Activated B cell treated with CpG ODN at 0.5 μM for 24 hours (primary cell): ENCODE results near the gene IMPG1. TPM values are rescaled to one million over a fixed set of nuclear protein-coding genes. Genes with fewer than 3 reads are reported as not detected.
"Not testable (repeated sequence)": the region's sequence is repeated elsewhere in the genome, so short reads cannot be mapped to it uniquely, and the experiment has no call there.

Source experiments
- ATAC-seq: fragments of 200-7000 bp; cut with Tn5 transposase; one replicate; pipeline ENCODE4 v1.10.0; 2021; ENCODE audit warnings: low read depth, mild to moderate bottlenecking, moderate library complexity
- CTCF ChIA-PET: fragments of 350-600 bp; sonication (Branson Sonifier 250); formaldehyde crosslinking; loops from one replicate; lab custom pipeline; 2021; ENCODE audit warnings: antibody characterized with exemption; lab: Charles Lee
- POLR2A ChIA-PET: fragments of 350-600 bp; sonication (Branson Sonifier 250); formaldehyde crosslinking; loops from one replicate; lab custom pipeline; 2021; ENCODE audit warnings: antibody characterized with exemption; lab: Charles Lee
- DNase-seq: peaks from one replicate; pipeline ENCODE4 v3.0.0; 2022
- H3K27ac Mint-ChIP-seq: one replicate; pipeline ENCODE4 v1.8.0; 2020; ENCODE audit warnings: mixed read lengths
- H3K27me3 Mint-ChIP-seq: one replicate; pipeline ENCODE4 v1.8.0; 2021; ENCODE audit warnings: mixed read lengths
- H3K36me3 Mint-ChIP-seq: one replicate; pipeline ENCODE4 v1.8.0; 2021; ENCODE audit warnings: low read depth, mixed read lengths
- H3K4me1 Mint-ChIP-seq: one replicate; pipeline ENCODE4 v1.8.0; 2021; ENCODE audit warnings: mixed read lengths
- H3K4me3 Mint-ChIP-seq: one replicate; pipeline ENCODE4 v1.8.0; 2020; ENCODE audit warnings: mild to moderate bottlenecking, mixed read lengths
- H3K9me3 Mint-ChIP-seq: one replicate; pipeline ENCODE4 v1.8.0; 2020; ENCODE audit warnings: mixed read lengths
- intact Hi-C: fragments of 100-400 bp; cut with micrococcal nuclease; formaldehyde crosslinking; loops from one replicate; pipeline ENCODE4 v1.15.1; 2024
- total RNA-seq: library from RNA; stranded (reverse); gene quantifications from 2 replicates; pipeline ENCODE4 v1.2.3, GENCODE V29; 2022
- TF ChIP-seq, protein P1 (sequence below): fragments of 200-600 bp; IDR thresholded peaks from one replicate; pipeline ENCODE4 v1.8.0; 2022; ENCODE audit warnings: antibody characterized with exemption, mild to moderate bottlenecking

IMPG1 gene
- total RNA-seq, 1 donor from 2014 or later = not detected

GRCh38 chr6:75926293-75927168 lies 145.9 kb downstream of the IMPG1 start:
- ATAC-seq (no peak), DNase-seq (no peak)
- intact Hi-C loops = no loop called here
- Mint-ChIP-seq H3K4me1 (no peaks in the 10 kb centered on the region), H3K9me3 (no peaks in the 10 kb centered on the region), H3K27ac (no peak overlapping the region), H3K27me3 (peaks cover 3% of the 10 kb centered on the region), H3K4me3 (no peak overlapping the region), H3K36me3 (no peaks in the 10 kb centered on the region)
- ChIA-PET CTCF (no interaction called here), POLR2A (no interaction called here)
- TF ChIP-seq, protein P1, sequence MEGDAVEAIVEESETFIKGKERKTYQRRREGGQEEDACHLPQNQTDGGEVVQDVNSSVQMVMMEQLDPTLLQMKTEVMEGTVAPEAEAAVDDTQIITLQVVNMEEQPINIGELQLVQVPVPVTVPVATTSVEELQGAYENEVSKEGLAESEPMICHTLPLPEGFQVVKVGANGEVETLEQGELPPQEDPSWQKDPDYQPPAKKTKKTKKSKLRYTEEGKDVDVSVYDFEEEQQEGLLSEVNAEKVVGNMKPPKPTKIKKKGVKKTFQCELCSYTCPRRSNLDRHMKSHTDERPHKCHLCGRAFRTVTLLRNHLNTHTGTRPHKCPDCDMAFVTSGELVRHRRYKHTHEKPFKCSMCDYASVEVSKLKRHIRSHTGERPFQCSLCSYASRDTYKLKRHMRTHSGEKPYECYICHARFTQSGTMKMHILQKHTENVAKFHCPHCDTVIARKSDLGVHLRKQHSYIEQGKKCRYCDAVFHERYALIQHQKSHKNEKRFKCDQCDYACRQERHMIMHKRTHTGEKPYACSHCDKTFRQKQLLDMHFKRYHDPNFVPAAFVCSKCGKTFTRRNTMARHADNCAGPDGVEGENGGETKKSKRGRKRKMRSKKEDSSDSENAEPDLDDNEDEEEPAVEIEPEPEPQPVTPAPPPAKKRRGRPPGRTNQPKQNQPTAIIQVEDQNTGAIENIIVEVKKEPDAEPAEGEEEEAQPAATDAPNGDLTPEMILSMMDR = no peak

DNA sequence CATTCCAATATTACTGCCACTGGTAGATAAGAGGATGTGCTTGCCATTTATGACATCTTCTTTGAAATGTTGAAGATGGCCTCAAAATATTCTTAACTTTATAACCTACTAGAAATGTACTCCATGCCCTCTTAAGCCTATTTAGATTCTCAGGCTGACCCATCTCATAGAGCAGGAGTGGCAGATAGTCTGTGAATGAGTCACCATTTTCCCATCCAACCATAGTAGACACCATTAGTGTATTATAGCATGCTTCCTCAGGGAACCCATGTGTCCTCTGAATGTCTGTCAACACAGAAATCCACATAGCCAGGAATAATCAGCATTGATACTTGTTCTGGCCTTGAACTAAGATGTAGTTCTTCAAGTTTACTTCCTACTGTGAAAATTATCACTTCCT lies 150.2 kb downstream of the IMPG1 start:
- no peaks in the 10 kb centered on the region for H3K4me1 Mint-ChIP-seq
- CTCF ChIA-PET = no interaction called here
- H3K27me3 Mint-ChIP-seq = peaks cover 3% of the 10 kb centered on the region

GRCh38 chr6:75913040-75913439 lies 159.4 kb downstream of the IMPG1 start:
- ChIA-PET POLR2A (no interaction called here), CTCF (no interaction called here)
- H3K27me3 Mint-ChIP-seq = peaks cover 4% of the 10 kb centered on the region
- no peaks in the 10 kb centered on the region for H3K36me3 Mint-ChIP-seq
- DNase-seq (no peak), ATAC-seq (no peak)
- H3K4me3 Mint-ChIP-seq = no peak overlapping the region
- TF ChIP-seq, protein P1 = no peak
- no peaks in the 10 kb centered on the region for H3K4me1 Mint-ChIP-seq
- intact Hi-C loops = no loop called here
- no peaks in the 10 kb centered on the region for H3K9me3 Mint-ChIP-seq
- no peak overlapping the region for H3K27ac Mint-ChIP-seq

More for the DNA sequence above, 150.2 kb downstream of the IMPG1 start:
- Mint-ChIP-seq H3K36me3 (no peaks in the 10 kb centered on the region), H3K9me3 (no peaks in the 10 kb centered on the region), H3K4me3 (no peak overlapping the region), H3K27ac (no peak overlapping the region)
- no peak for ATAC-seq
- TF ChIP-seq, protein P1 = no peak
- intact Hi-C loops = no loop called here
- POLR2A ChIA-PET = no interaction called here
- no peak for DNase-seq

- TF ChIP-seq, protein P1 = no peak
- H3K27me3 Mint-ChIP-seq = peaks cover 3% of the 10 kb centered on the region
- H3K4me1 Mint-ChIP-seq = no peaks in the 10 kb centered on the region
- ATAC-seq = no peak
- DNase-seq = no peak
- peaks cover 2% of the 10 kb centered on the region for H3K9me3 Mint-ChIP-seq
- POLR2A ChIA-PET = no interaction called here
- H3K27ac Mint-ChIP-seq = no peak overlapping the region
- H3K4me3 Mint-ChIP-seq = no peak overlapping the region
- CTCF ChIA-PET = no interaction called here
- intact Hi-C loops = no loop called here
- H3K36me3 Mint-ChIP-seq = no peaks in the 10 kb centered on the region
Measured at GRCh38 chr6:75907444-75907843, 165.0 kb downstream of the IMPG1 start.

- TF ChIP-seq, protein P1 = no peak
- DNase-seq (no peak), ATAC-seq (no peak)
- H3K27ac Mint-ChIP-seq = no peak overlapping the region
- H3K27me3 Mint-ChIP-seq = peaks cover 3% of the 10 kb centered on the region
- POLR2A ChIA-PET = no interaction called here
- no peak overlapping the region for H3K4me3 Mint-ChIP-seq
- intact Hi-C loops = no loop called here
- no peaks in the 10 kb centered on the region for H3K36me3 Mint-ChIP-seq
- CTCF ChIA-PET = no interaction called here
- no peaks in the 10 kb centered on the region for H3K4me1 Mint-ChIP-seq
- peaks cover 2% of the 10 kb centered on the region for H3K9me3 Mint-ChIP-seq
Measured at GRCh38 chr6:75906871-75907270, 165.6 kb downstream of the IMPG1 start.

GRCh38 chr6:75905129-75905528 lies 167.3 kb downstream of the IMPG1 start:
- H3K36me3 Mint-ChIP-seq, H3K4me3 Mint-ChIP-seq, H3K27me3 Mint-ChIP-seq, H3K4me1 Mint-ChIP-seq, CTCF ChIA-PET, intact Hi-C loops, POLR2A ChIA-PET, H3K27ac Mint-ChIP-seq, DNase-seq, ATAC-seq, H3K9me3 Mint-ChIP-seq: not testable (repeated sequence)

DNA sequence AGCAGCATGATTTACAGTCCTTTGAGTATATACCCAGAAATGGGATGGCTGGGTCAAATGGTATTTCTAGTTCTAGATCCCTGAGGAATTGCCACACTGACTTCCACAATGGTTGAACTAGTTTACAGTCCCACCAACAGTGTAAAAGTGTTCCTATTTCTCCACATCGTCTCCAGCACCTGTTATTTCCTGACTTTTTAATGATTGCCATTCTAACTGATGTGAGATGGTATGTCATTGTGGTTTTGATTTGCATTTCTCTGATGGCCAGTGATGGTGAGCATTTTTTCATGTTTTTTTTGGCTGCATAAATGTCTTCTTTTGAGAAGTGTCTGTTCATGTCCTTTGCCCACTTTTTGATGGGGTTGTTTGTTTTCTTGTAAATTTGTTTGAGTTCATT lies 172.2 kb downstream of the IMPG1 start:
- H3K4me3 Mint-ChIP-seq, H3K4me1 Mint-ChIP-seq, intact Hi-C loops, DNase-seq, ATAC-seq, H3K27ac Mint-ChIP-seq, H3K9me3 Mint-ChIP-seq, POLR2A ChIA-PET, H3K27me3 Mint-ChIP-seq, CTCF ChIA-PET, H3K36me3 Mint-ChIP-seq: not testable (repeated sequence)
